OCI-LY1 (cell line): Measurements from ENCODE around the gene PIK3CA.

ENCODE experiments used
- CTCF ChIP-seq: fragments of 200-600 bp; sonication (generic), shearing (Covaris generic); IDR thresholded peaks from 2 replicates; pipeline ENCODE4 v1.5.1; 2017; ENCODE audit warnings: mild to moderate bottlenecking, antibody characterized with exemption, low read length, moderate library complexity, mixed read lengths
- EZH2 ChIP-seq: fragments of 200-600 bp; sonication (generic), shearing (Covaris generic); IDR thresholded peaks from 2 replicates; pipeline ENCODE4 v1.8.0; 2017; ENCODE audit warnings: borderline replicate concordance, mixed run types, mild to moderate bottlenecking, antibody characterized with exemption, low read length, moderate library complexity, mixed read lengths

- TF ChIP-seq CTCF = no peak
- TF ChIP-seq EZH2 = no peak
These were observed 16.7 kb downstream of the PIK3CA start for GRCh38 chr3:179164857-179165256.
